ENCODE measurements around the gene PRKCE.

The PRKCE gene

GRCh38 chr2:45883603-45884000 is 232.1 kb downstream of the PRKCE start:
- Histone ChIP-seq H2AK5ac (ENCODE audit: low read length) (no peak overlapping the region), H3K56ac (ENCODE audit: low read length) (no peak overlapping the region), H4K8ac (ENCODE audit: low read depth, low read length) (no peak overlapping the region), H2BK5ac (ENCODE audit: low read length) (no peak overlapping the region), H3K9ac (ENCODE audit: low read length) (no peak overlapping the region), H3K4me3 (ENCODE audit: low read length) (no peak overlapping the region), H3K36me3 (ENCODE audit: control insufficient read depth, insufficient read depth, low read length) (no peaks in the 10 kb centered on the region), H3K79me2 (ENCODE audit: control insufficient read depth, insufficient read depth, low read length) (no peaks in the 10 kb centered on the region), H4K5ac (ENCODE audit: low read length) (no peak overlapping the region), H3K23ac (ENCODE audit: low read length) (no peak overlapping the region), H2BK15ac (replicated peaks; ENCODE audit: low read depth) (no peak overlapping the region), H2BK120ac (ENCODE audit: low read depth, low read length) (no peak overlapping the region), H3K18ac (ENCODE audit: low read length) (no peak overlapping the region), H3K4ac (ENCODE audit: low read depth, low read length) (no peak overlapping the region), H3K27ac (ENCODE audit: low read depth, low read length) (no peak overlapping the region), H3K27me3 (ENCODE audit: insufficient read depth, low read length, poor library complexity) (no peaks in the 10 kb centered on the region), H3K4me1 (ENCODE audit: control insufficient read depth, low read depth, low read length) (no peaks in the 10 kb centered on the region), H3K79me1 (ENCODE audit: low read length) (no peaks in the 10 kb centered on the region), H3K4me2 (ENCODE audit: low read length) (no peak overlapping the region)
- no CpG with 5 or more reads among the region's 3 CpGs for WGBS (ENCODE audit: extremely low coverage, insufficient coverage, low lambda C conversion rate)
- no peak for DNase-seq

GRCh38 chr2:45884126-45884525 is 232.7 kb downstream of the PRKCE start:
- Histone ChIP-seq H3K56ac (ENCODE audit: low read length) (no peak overlapping the region), H3K27me3 (ENCODE audit: insufficient read depth, low read length, poor library complexity) (no peaks in the 10 kb centered on the region), H3K79me1 (ENCODE audit: low read length) (no peaks in the 10 kb centered on the region), H2BK120ac (ENCODE audit: low read depth, low read length) (no peak overlapping the region), H2BK5ac (ENCODE audit: low read length) (no peak overlapping the region), H3K27ac (ENCODE audit: low read depth, low read length) (no peak overlapping the region), H4K8ac (ENCODE audit: low read depth, low read length) (no peak overlapping the region), H3K9ac (ENCODE audit: low read length) (no peak overlapping the region), H3K4ac (ENCODE audit: low read depth, low read length) (no peak overlapping the region), H3K18ac (ENCODE audit: low read length) (no peak overlapping the region), H3K4me1 (ENCODE audit: control insufficient read depth, low read depth, low read length) (no peaks in the 10 kb centered on the region), H2AK5ac (ENCODE audit: low read length) (no peak overlapping the region), H2BK15ac (replicated peaks; ENCODE audit: low read depth) (no peak overlapping the region), H3K4me3 (ENCODE audit: low read length) (no peak overlapping the region), H3K4me2 (ENCODE audit: low read length) (no peak overlapping the region), H3K79me2 (ENCODE audit: control insufficient read depth, insufficient read depth, low read length) (no peaks in the 10 kb centered on the region), H3K23ac (ENCODE audit: low read length) (no peak overlapping the region), H3K36me3 (ENCODE audit: control insufficient read depth, insufficient read depth, low read length) (no peaks in the 10 kb centered on the region), H4K5ac (ENCODE audit: low read length) (no peak overlapping the region)
- WGBS (ENCODE audit: extremely low coverage, insufficient coverage, low lambda C conversion rate): no CpG with 5 or more reads among the region's 2 CpGs
- no peak for DNase-seq

- H3K4me1 ChIP-seq (ENCODE audit: control insufficient read depth, low read depth, low read length): no peaks in the 10 kb centered on the region
- no peak overlapping the region for H3K9ac ChIP-seq (ENCODE audit: low read length)
- H3K36me3 ChIP-seq (ENCODE audit: control insufficient read depth, insufficient read depth, low read length): no peaks in the 10 kb centered on the region
- no peak overlapping the region for H3K4me2 ChIP-seq (ENCODE audit: low read length)
- no peak overlapping the region for H3K27ac ChIP-seq (ENCODE audit: low read depth, low read length)
- H4K5ac ChIP-seq (ENCODE audit: low read length): no peak overlapping the region
- H2BK120ac ChIP-seq (ENCODE audit: low read depth, low read length): no peak overlapping the region
- H2AK5ac ChIP-seq (ENCODE audit: low read length): no peak overlapping the region
- no peak overlapping the region for H3K4ac ChIP-seq (ENCODE audit: low read depth, low read length)
- no peak overlapping the region for H3K18ac ChIP-seq (ENCODE audit: low read length)
- no CpG with 5 or more reads among the region's 2 CpGs for WGBS (ENCODE audit: extremely low coverage, insufficient coverage, low lambda C conversion rate)
- H3K79me2 ChIP-seq (ENCODE audit: control insufficient read depth, insufficient read depth, low read length): no peaks in the 10 kb centered on the region
- no peaks in the 10 kb centered on the region for H3K27me3 ChIP-seq (ENCODE audit: insufficient read depth, low read length, poor library complexity)
- H2BK5ac ChIP-seq (ENCODE audit: low read length): no peak overlapping the region
- H4K8ac ChIP-seq (ENCODE audit: low read depth, low read length): no peak overlapping the region
- no peak for DNase-seq
- no peak overlapping the region for H2BK15ac ChIP-seq (replicated peaks; ENCODE audit: low read depth)
- no peaks in the 10 kb centered on the region for H3K79me1 ChIP-seq (ENCODE audit: low read length)
- H3K56ac ChIP-seq (ENCODE audit: low read length): no peak overlapping the region
- H3K23ac ChIP-seq (ENCODE audit: low read length): no peak overlapping the region
- no peak overlapping the region for H3K4me3 ChIP-seq (ENCODE audit: low read length)
These were observed 233.7 kb downstream of the PRKCE start for GRCh38 chr2:45885171-45885621.

GRCh38 chr2:45886171-45886663 is 234.7 kb downstream of the PRKCE start:
- Histone ChIP-seq H3K27me3 (ENCODE audit: insufficient read depth, low read length, poor library complexity) (no peaks in the 10 kb centered on the region), H2BK120ac (ENCODE audit: low read depth, low read length) (no peak overlapping the region), H3K4me3 (ENCODE audit: low read length) (no peak overlapping the region), H3K4me1 (ENCODE audit: control insufficient read depth, low read depth, low read length) (no peaks in the 10 kb centered on the region), H3K18ac (ENCODE audit: low read length) (no peak overlapping the region), H4K8ac (ENCODE audit: low read depth, low read length) (no peak overlapping the region), H3K79me1 (ENCODE audit: low read length) (no peaks in the 10 kb centered on the region), H3K27ac (ENCODE audit: low read depth, low read length) (no peak overlapping the region), H4K5ac (ENCODE audit: low read length) (no peak overlapping the region), H2AK5ac (ENCODE audit: low read length) (no peak overlapping the region), H3K4me2 (ENCODE audit: low read length) (no peak overlapping the region), H3K9ac (ENCODE audit: low read length) (no peak overlapping the region), H3K79me2 (ENCODE audit: control insufficient read depth, insufficient read depth, low read length) (no peaks in the 10 kb centered on the region), H3K56ac (ENCODE audit: low read length) (no peak overlapping the region), H3K23ac (ENCODE audit: low read length) (no peak overlapping the region), H3K4ac (ENCODE audit: low read depth, low read length) (no peak overlapping the region), H2BK15ac (replicated peaks; ENCODE audit: low read depth) (no peak overlapping the region), H2BK5ac (ENCODE audit: low read length) (no peak overlapping the region), H3K36me3 (ENCODE audit: control insufficient read depth, insufficient read depth, low read length) (no peaks in the 10 kb centered on the region)
- DNase-seq: no peak
- WGBS (ENCODE audit: extremely low coverage, insufficient coverage, low lambda C conversion rate): no CpG with 5 or more reads among the region's 3 CpGs

- no peaks in the 10 kb centered on the region for H3K4me1 ChIP-seq (ENCODE audit: control insufficient read depth, low read depth, low read length)
- no peak overlapping the region for H3K56ac ChIP-seq (ENCODE audit: low read length)
- H2AK5ac ChIP-seq (ENCODE audit: low read length): no peak overlapping the region
- no peak overlapping the region for H3K4me2 ChIP-seq (ENCODE audit: low read length)
- H4K5ac ChIP-seq (ENCODE audit: low read length): no peak overlapping the region
- no peak overlapping the region for H3K4me3 ChIP-seq (ENCODE audit: low read length)
- H3K27ac ChIP-seq (ENCODE audit: low read depth, low read length): no peak overlapping the region
- H2BK5ac ChIP-seq (ENCODE audit: low read length): no peak overlapping the region
- H2BK15ac ChIP-seq (replicated peaks; ENCODE audit: low read depth): no peak overlapping the region
- no peak overlapping the region for H3K18ac ChIP-seq (ENCODE audit: low read length)
- H3K4ac ChIP-seq (ENCODE audit: low read depth, low read length): no peak overlapping the region
- H3K79me2 ChIP-seq (ENCODE audit: control insufficient read depth, insufficient read depth, low read length): no peaks in the 10 kb centered on the region
- no peaks in the 10 kb centered on the region for H3K36me3 ChIP-seq (ENCODE audit: control insufficient read depth, insufficient read depth, low read length)
- H4K8ac ChIP-seq (ENCODE audit: low read depth, low read length): no peak overlapping the region
- DNase-seq: no peak
- WGBS (ENCODE audit: extremely low coverage, insufficient coverage, low lambda C conversion rate): no CpG with 5 or more reads among the region's 3 CpGs
- H3K23ac ChIP-seq (ENCODE audit: low read length): no peak overlapping the region
- no peaks in the 10 kb centered on the region for H3K79me1 ChIP-seq (ENCODE audit: low read length)
- H3K27me3 ChIP-seq (ENCODE audit: insufficient read depth, low read length, poor library complexity): no peaks in the 10 kb centered on the region
- no peak overlapping the region for H3K9ac ChIP-seq (ENCODE audit: low read length)
- no peak overlapping the region for H2BK120ac ChIP-seq (ENCODE audit: low read depth, low read length)
These were observed 236.7 kb downstream of the PRKCE start for GRCh38 chr2:45888167-45888566.

GRCh38 chr2:45888641-45889040 is 237.2 kb downstream of the PRKCE start:
- DNase-seq: no peak
- H3K27me3 ChIP-seq (ENCODE audit: insufficient read depth, low read length, poor library complexity): no peaks in the 10 kb centered on the region
- no peaks in the 10 kb centered on the region for H3K36me3 ChIP-seq (ENCODE audit: control insufficient read depth, insufficient read depth, low read length)
- H3K79me2 ChIP-seq (ENCODE audit: control insufficient read depth, insufficient read depth, low read length): no peaks in the 10 kb centered on the region
- no peak overlapping the region for H3K4ac ChIP-seq (ENCODE audit: low read depth, low read length)
- H3K4me3 ChIP-seq (ENCODE audit: low read length): no peak overlapping the region
- no peak overlapping the region for H2AK5ac ChIP-seq (ENCODE audit: low read length)
- no peak overlapping the region for H3K18ac ChIP-seq (ENCODE audit: low read length)
- no peak overlapping the region for H3K9ac ChIP-seq (ENCODE audit: low read length)
- H3K56ac ChIP-seq (ENCODE audit: low read length): no peak overlapping the region
- H2BK120ac ChIP-seq (ENCODE audit: low read depth, low read length): no peak overlapping the region
- no peak overlapping the region for H3K4me2 ChIP-seq (ENCODE audit: low read length)
- no peak overlapping the region for H3K23ac ChIP-seq (ENCODE audit: low read length)
- H4K5ac ChIP-seq (ENCODE audit: low read length): no peak overlapping the region
- no peaks in the 10 kb centered on the region for H3K79me1 ChIP-seq (ENCODE audit: low read length)
- WGBS (ENCODE audit: extremely low coverage, insufficient coverage, low lambda C conversion rate): no CpG with 5 or more reads among the region's 4 CpGs
- H2BK5ac ChIP-seq (ENCODE audit: low read length): no peak overlapping the region
- no peak overlapping the region for H4K8ac ChIP-seq (ENCODE audit: low read depth, low read length)
- no peak overlapping the region for H2BK15ac ChIP-seq (replicated peaks; ENCODE audit: low read depth)
- H3K27ac ChIP-seq (ENCODE audit: low read depth, low read length): no peak overlapping the region
- H3K4me1 ChIP-seq (ENCODE audit: control insufficient read depth, low read depth, low read length): no peaks in the 10 kb centered on the region
